Erythroblast (primary cell): ENCODE results near the gene NETO2.

Source experiments
- GATA1 ChIP-seq: IDR thresholded peaks from 2 replicates; pipeline ENCODE4 v1.6.1; 2011; ENCODE audit warnings: low read depth, mild to moderate bottlenecking, control low read depth, low read length, moderate library complexity
- POLR2A ChIP-seq: IDR thresholded peaks from 2 replicates; pipeline ENCODE4 v1.6.1; 2011; ENCODE audit warnings: mild to moderate bottlenecking, low read length

GRCh38 chr16:47132308-47132707, 11.4 kb downstream of the NETO2 start:
- TF ChIP-seq POLR2A (no peak), GATA1 (no peak)
